SJSA1 (cell line): Measurements from ENCODE around the gene TPGS1. TPM values are rescaled to one million over a fixed set of nuclear protein-coding genes. Genes with fewer than 3 reads are reported as not detected.

Source experiments
- DNase-seq, 2 experiments: peaks; one replicate each; pipeline ENCODE4 v3.0.0-alpha.2; 2015 to 2020; ENCODE audit warnings: low spot score in 2 of 2, low read depth in 1 of 2
- H3K27ac ChIP-seq: fragments of 250-450 bp; sonication (Bioruptor Pico); 2 replicates; pipeline ENCODE4 v1.5.1; 2020; ENCODE audit warnings: mild to moderate bottlenecking, moderate library complexity
- H3K27me3 ChIP-seq: fragments of 250-450 bp; sonication (Bioruptor Pico); replicated peaks from 2 replicates; pipeline ENCODE4 v1.5.1; 2020; ENCODE audit warnings: mild to moderate bottlenecking, moderate library complexity
- H3K36me3 ChIP-seq: fragments of 250-450 bp; sonication (Bioruptor Pico); 2 replicates; pipeline ENCODE4 v1.5.1; 2020; ENCODE audit warnings: mild to moderate bottlenecking
- H3K4me1 ChIP-seq: fragments of 250-450 bp; sonication (Bioruptor Pico); replicated peaks from 2 replicates; pipeline ENCODE4 v1.6.1; 2021; ENCODE audit warnings: mild to moderate bottlenecking
- H3K4me3 ChIP-seq: fragments of 250-450 bp; sonication (Bioruptor Pico); 2 replicates; pipeline ENCODE4 v1.5.1; 2020; ENCODE audit warnings: mild to moderate bottlenecking
- H3K9me3 ChIP-seq: fragments of 250-450 bp; sonication (Bioruptor Pico); replicated peaks from 2 replicates; pipeline ENCODE4 v1.5.1; 2020; ENCODE audit warnings: mild to moderate bottlenecking
- total RNA-seq: library from RNA; depleted of rRNA; stranded (reverse); fragments of >200 nt; shearing (Covaris generic); gene quantifications from 2 replicates; pipeline ENCODE4 v1.2.3, GENCODE V29; 2014

Gene TPGS1
- total RNA-seq, 1 experiment from 2014 or later, result 73.3 TPM

DNA sequence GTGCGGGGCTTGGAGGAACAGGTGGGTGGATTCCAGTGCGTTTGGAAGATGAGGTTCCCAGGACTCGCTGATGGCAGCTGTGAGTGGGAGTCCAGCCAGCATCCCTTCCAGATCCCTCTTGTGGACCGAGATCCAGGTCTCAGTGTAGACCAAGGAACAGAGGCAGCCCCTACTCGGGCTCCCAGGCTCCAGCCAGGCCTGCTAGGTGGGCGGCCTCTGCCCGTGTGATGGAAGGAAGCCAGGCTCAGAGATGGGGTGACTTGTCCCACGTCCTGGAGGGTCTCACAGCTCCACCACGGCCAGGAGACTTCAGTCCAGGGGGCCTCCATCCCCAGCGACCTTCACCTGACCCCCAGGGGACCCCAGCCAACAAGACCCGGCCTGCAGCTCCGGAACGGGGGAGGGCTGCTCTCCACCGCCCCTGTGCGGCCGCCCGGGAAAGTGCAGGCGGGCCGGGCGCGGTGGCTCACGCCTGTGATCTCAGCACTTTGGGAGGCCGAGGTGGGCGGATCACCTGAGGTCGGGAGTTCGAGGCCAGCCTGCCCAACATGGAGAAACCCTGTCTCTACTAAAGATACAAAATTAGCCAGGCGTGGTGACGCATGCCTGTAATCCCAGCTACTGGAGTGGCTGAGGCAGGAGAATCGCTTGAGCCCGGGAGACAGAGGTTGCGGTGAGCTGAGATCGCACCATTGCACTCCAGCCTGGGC lies 11.7 kb upstream of the TPGS1 start:
- H3K27me3 ChIP-seq, result peaks cover 20% of the 10 kb centered on the region
- H3K4me1 ChIP-seq, result no peaks in the 10 kb centered on the region
- no peaks in the 10 kb centered on the region for H3K36me3 ChIP-seq
- no peak overlapping the region for H3K4me3 ChIP-seq
- no peaks in the 10 kb centered on the region for H3K9me3 ChIP-seq
- H3K27ac ChIP-seq, result no peak overlapping the region
- peak; percentile 42 to 46 for DNase-seq

GRCh38 chr19:496112-496665 lies 11.1 kb upstream of the TPGS1 start, which contains the start of gene MADCAM1:
MADCAM1 (plus strand) TSS chr19:496486; CDS start chr19:496500, 14 bp downstream.
- peaks cover 20% of the 10 kb centered on the region for H3K27me3 ChIP-seq
- no peaks in the 10 kb centered on the region for H3K9me3 ChIP-seq

GRCh38 chr19:496986-497385 lies 10.3 kb upstream of the TPGS1 start:
- Histone ChIP-seq H3K4me3 (no peak overlapping the region), H3K4me1 (no peaks in the 10 kb centered on the region), H3K27ac (no peak overlapping the region), H3K9me3 (no peaks in the 10 kb centered on the region), H3K27me3 (peaks cover 20% of the 10 kb centered on the region), H3K36me3 (no peaks in the 10 kb centered on the region)
- DNase-seq, result no peak

More at GRCh38 chr19:496112-496665, 11.1 kb upstream of the TPGS1 start, which contains the start of gene MADCAM1:
- H3K4me1 ChIP-seq, result no peaks in the 10 kb centered on the region
- H3K36me3 ChIP-seq, result no peaks in the 10 kb centered on the region
- no peak within 1 kb of the TSS for H3K4me3 ChIP-seq
- H3K27ac ChIP-seq, result no peak within 1 kb of the TSS
- no peak for DNase-seq

GRCh38 chr19:497491-497868 lies 9.8 kb upstream of the TPGS1 start:
- H3K36me3 ChIP-seq, result no peaks in the 10 kb centered on the region
- H3K9me3 ChIP-seq, result no peaks in the 10 kb centered on the region
- H3K27me3 ChIP-seq, result peaks cover 20% of the 10 kb centered on the region
- no peak overlapping the region for H3K27ac ChIP-seq
- H3K4me3 ChIP-seq, result no peak overlapping the region
- H3K4me1 ChIP-seq, result no peaks in the 10 kb centered on the region
- no peak for DNase-seq

DNA sequence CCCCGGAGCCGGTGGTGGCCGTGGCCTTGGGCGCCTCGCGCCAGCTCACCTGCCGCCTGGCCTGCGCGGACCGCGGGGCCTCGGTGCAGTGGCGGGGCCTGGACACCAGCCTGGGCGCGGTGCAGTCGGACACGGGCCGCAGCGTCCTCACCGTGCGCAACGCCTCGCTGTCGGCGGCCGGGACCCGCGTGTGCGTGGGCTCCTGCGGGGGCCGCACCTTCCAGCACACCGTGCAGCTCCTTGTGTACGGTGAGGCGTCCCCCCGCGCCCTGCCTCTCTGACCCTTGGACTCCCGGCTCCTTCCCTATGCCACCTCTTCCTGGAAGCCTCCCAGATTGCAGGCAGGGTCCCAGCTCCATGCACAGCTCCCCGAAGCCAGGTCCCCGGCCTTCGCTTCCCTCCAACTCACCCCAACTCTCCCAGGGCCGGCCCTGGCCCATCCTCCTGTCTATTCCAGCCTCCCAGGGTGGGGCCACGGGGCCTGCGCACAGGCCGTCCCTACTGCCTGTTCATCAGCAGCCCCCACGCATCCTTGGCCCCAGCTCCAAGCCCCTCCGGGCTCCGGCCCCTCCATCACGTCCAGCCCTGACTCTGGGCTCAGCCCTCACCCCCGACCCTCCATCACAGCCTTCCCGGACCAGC lies 9.3 kb upstream of the TPGS1 start:
- Histone ChIP-seq H3K36me3 (no peaks in the 10 kb centered on the region), H3K27ac (no peak overlapping the region), H3K4me3 (no peak overlapping the region), H3K9me3 (no peaks in the 10 kb centered on the region), H3K4me1 (no peaks in the 10 kb centered on the region), H3K27me3 (peaks cover 20% of the 10 kb centered on the region)
- DNase-seq, result peak in 1 of 2 experiments; percentile 46

DNA sequence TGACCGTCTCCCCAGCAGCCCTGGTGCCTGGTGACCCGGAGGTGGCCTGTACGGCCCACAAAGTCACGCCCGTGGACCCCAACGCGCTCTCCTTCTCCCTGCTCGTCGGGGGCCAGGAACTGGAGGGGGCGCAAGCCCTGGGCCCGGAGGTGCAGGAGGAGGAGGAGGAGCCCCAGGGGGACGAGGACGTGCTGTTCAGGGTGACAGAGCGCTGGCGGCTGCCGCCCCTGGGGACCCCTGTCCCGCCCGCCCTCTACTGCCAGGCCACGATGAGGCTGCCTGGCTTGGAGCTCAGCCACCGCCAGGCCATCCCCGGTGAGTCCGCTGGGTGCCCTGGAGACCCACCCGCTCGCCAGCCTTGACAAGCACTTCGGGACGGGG lies 8.8 kb upstream of the TPGS1 start:
- Histone ChIP-seq H3K27me3 (peaks cover 20% of the 10 kb centered on the region), H3K36me3 (no peaks in the 10 kb centered on the region), H3K4me3 (no peak overlapping the region), H3K4me1 (no peaks in the 10 kb centered on the region), H3K27ac (no peak overlapping the region), H3K9me3 (no peaks in the 10 kb centered on the region)
- peak in 1 of 2 experiments; percentile 43 for DNase-seq

DNA sequence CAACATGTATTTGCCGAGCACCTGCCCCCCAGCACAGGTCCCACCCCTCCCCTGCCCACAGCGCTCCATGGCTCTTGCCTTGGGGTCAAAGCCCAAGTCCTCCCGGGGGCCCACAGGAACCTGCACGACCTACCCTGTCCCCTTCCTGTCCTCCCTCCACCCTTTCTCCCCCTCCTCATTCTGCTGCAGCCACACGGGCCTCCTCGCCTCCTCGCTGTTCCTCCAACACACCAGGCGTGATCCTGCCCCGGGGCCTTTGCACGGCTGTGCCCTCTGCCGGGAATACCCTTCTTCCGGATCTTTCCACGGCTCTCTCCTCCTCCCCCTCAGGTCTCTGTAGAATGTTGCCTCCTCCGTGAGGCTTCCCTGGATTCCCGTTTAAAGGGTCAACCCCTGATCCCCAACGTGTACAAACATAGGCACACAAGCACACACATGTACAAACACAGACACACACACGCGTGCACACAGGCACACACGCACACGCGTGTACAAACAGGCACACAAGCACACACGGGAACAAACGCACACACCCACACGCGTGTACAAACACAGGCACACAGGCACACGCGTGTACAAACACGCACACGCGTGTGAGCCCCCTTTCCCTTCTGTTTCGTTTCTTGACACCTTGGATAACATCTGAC lies 8.2 kb upstream of the TPGS1 start:
- DNase-seq, result no peak
- Histone ChIP-seq H3K27me3 (peaks cover 20% of the 10 kb centered on the region), H3K4me1 (no peaks in the 10 kb centered on the region), H3K27ac (no peak overlapping the region), H3K4me3 (no peak overlapping the region), H3K9me3 (no peaks in the 10 kb centered on the region), H3K36me3 (no peaks in the 10 kb centered on the region)

- no peak overlapping the region for H3K4me3 ChIP-seq
- no peak for DNase-seq
- H3K27ac ChIP-seq, result no peak overlapping the region
- H3K9me3 ChIP-seq, result no peaks in the 10 kb centered on the region
- H3K27me3 ChIP-seq, result peaks cover 10% of the 10 kb centered on the region
- peaks cover 7% of the 10 kb centered on the region for H3K4me1 ChIP-seq
- no peaks in the 10 kb centered on the region for H3K36me3 ChIP-seq
These were observed 5.7 kb upstream of the TPGS1 start for GRCh38 chr19:501646-502045.

GRCh38 chr19:504616-505015 lies 2.7 kb upstream of the TPGS1 start:
- H3K36me3 ChIP-seq, result peaks cover 7% of the 10 kb centered on the region
- peaks cover 16% of the 10 kb centered on the region for H3K4me1 ChIP-seq
- no peak overlapping the region for H3K27ac ChIP-seq
- no peaks in the 10 kb centered on the region for H3K9me3 ChIP-seq
- H3K27me3 ChIP-seq, result no peaks in the 10 kb centered on the region
- no peak for DNase-seq
- no peak overlapping the region for H3K4me3 ChIP-seq

- peak overlapping the region; percentile 87 for H3K27ac ChIP-seq
- peak; percentile 98 to 99 for DNase-seq
- peaks cover 20% of the 10 kb centered on the region for H3K36me3 ChIP-seq
- peak overlapping the region; percentile 91 for H3K4me3 ChIP-seq
- no peaks in the 10 kb centered on the region for H3K9me3 ChIP-seq
- H3K4me1 ChIP-seq, result peaks cover 16% of the 10 kb centered on the region
- no peaks in the 10 kb centered on the region for H3K27me3 ChIP-seq
These were observed 652 bp upstream of the TPGS1 start for GRCh38 chr19:506404-507285.

DNA sequence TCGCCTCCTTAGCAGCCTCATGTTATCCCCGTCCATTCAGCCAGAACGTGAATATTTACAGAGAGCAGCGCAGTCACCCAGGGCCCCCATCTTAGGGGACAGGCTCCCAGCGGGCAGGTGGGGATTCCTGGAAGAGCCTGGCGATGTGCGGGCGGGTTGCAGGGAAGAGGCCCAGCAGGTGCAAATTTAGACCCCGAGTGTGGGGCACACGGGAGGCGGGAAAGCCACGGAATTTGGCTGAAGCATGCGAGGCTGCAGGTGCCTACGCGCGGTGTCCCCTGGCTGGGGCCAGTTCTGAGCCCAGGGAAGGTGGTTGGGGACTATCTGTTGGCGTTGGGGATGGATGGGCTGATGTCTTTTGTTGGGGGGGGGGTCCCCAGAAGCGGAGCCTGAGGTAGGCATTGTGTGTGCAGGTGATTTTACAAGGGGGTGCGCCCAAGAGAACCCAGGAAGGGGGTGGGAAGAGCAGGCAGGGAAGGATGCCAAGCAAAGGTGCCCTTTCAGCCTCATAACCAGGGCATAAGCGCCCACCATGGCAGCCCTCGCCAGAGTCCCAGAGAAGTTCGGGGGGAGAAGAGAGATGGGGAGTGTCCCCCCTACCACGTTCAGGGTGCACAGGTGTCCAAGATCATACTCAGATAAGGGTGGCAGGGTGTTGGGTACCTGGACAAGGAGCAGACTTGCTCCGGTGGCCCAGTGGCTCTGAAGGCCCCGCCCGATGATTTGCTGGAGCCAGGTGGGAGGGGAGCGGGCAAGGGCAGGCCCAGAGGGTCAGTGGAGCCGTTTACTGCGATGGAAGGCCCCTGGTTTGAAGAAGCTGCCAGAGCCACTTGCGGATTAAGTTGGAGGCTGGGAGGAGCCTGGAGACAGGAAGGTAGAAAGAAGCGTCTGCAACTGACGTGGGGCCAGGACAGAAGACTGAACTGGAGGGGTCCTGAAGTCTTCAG lies 1.2 kb downstream of the TPGS1 start:
- Histone ChIP-seq H3K36me3 (peaks cover 20% of the 10 kb centered on the region), H3K9me3 (no peaks in the 10 kb centered on the region), H3K27ac (no peak overlapping the region), H3K4me1 (peaks cover 16% of the 10 kb centered on the region), H3K27me3 (no peaks in the 10 kb centered on the region), H3K4me3 (peak overlapping the region; percentile 91)
- no peak for DNase-seq

DNA sequence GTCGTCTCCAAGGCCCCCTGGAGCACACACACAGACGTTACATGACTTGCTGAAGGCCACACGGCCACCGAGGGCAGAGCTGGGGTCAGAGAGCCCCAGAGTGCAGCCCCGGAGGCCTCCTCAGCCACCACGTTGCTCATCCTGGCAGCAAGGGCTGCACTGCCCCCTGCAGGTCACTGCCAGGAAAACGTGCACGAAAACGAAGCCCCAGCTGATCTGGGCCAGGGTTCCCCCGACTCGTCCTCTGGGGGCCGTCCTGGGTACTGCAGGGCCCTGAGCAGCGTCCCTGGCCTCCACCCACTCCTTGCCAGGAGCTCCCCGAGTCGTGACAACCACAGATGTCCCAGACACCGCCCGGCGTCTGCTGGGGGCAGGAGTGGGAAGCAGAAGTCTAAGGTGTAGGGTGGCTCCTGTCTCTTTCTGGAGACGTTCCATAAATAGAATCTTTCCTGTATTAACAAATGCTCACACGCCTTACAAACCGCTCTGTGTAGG lies 3.4 kb downstream of the TPGS1 start:
- peaks cover 16% of the 10 kb centered on the region for H3K4me1 ChIP-seq
- peak; percentile 64 to 86 for DNase-seq
- H3K9me3 ChIP-seq, result no peaks in the 10 kb centered on the region
- H3K27me3 ChIP-seq, result no peaks in the 10 kb centered on the region
- H3K27ac ChIP-seq, result no peak overlapping the region
- no peak overlapping the region for H3K4me3 ChIP-seq
- peaks cover 29% of the 10 kb centered on the region for H3K36me3 ChIP-seq
